Cardiac fibroblast (primary cell): Measurements from ENCODE around the gene ZFP30.

ENCODE experiments used
- DNase-seq, 2 donors: peaks; one replicate each; pipeline versions ENCODE4 v3.0.0 to v3.0.0-alpha.2; 2010; ENCODE audit warnings: low read depth in 2 of 2
- H3K4me3 ChIP-seq, 2 donors: replicated peaks in 1 of 2; 1 replicate in 1 of 2; 2 replicates in 1 of 2; pipeline ENCODE4 v1.5.1; 2011; ENCODE audit warnings: low read depth in 2 of 2, low read length in 2 of 2, mild to moderate bottlenecking in 2 of 2, moderate library complexity in 1 of 2
- TF ChIP-seq, protein P1 (sequence below): IDR thresholded peaks from one replicate; pipeline ENCODE4 v1.5.1; 2011; ENCODE audit warnings: low read depth, mild to moderate bottlenecking, low read length, inconsistent platforms

ZFP30 gene

DNA sequence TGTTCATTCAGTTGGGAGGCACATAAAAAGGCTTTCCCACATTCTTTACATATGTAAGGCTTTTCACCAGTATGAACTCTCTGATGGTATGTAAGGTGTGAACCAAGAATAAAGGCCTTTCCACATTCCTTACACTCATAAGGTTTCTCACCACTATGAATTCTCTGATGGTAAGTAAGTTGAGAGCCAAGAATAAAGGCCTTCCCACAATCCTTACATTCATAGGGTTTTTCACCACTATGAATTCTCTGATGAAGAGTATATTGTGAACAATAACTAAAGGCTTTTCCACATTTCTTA, 89.9 kb downstream of the ZFP30 start:
- no peak for DNase-seq
- no peak overlapping the region for H3K4me3 ChIP-seq
- TF ChIP-seq, protein P1, sequence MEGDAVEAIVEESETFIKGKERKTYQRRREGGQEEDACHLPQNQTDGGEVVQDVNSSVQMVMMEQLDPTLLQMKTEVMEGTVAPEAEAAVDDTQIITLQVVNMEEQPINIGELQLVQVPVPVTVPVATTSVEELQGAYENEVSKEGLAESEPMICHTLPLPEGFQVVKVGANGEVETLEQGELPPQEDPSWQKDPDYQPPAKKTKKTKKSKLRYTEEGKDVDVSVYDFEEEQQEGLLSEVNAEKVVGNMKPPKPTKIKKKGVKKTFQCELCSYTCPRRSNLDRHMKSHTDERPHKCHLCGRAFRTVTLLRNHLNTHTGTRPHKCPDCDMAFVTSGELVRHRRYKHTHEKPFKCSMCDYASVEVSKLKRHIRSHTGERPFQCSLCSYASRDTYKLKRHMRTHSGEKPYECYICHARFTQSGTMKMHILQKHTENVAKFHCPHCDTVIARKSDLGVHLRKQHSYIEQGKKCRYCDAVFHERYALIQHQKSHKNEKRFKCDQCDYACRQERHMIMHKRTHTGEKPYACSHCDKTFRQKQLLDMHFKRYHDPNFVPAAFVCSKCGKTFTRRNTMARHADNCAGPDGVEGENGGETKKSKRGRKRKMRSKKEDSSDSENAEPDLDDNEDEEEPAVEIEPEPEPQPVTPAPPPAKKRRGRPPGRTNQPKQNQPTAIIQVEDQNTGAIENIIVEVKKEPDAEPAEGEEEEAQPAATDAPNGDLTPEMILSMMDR: no peak

- TF ChIP-seq, protein P1: no peak
- DNase-seq: peak in 1 of 2 donors; percentile 11
- no peak overlapping the region for H3K4me3 ChIP-seq
Measured at GRCh38 chr19:37564624-37565369, 90.5 kb downstream of the ZFP30 start.
